Lung microvascular endothelial cell (primary cell): ENCODE results near the gene RETREG3. TPM values are rescaled to one million over a fixed set of nuclear protein-coding genes. Genes with fewer than 3 reads are reported as not detected.
"Not testable (repeated sequence)": the region's sequence is repeated elsewhere in the genome, so short reads cannot be mapped to it uniquely, and the experiment has no call there.

Experiments
- DNase-seq, 2 donors: peaks; one replicate each; pipeline versions ENCODE4 v3.0.0 to v3.0.0-alpha.2; 2010; ENCODE audit warnings: low read depth in 2 of 2
- total RNA-seq: library from RNA; depleted of rRNA; stranded (reverse); fragments of >200 nt; gene quantifications from 2 replicates; pipeline ENCODE4 v1.2.1, GENCODE V29; 2014

The RETREG3 gene
- total RNA-seq, 1 donor from 2014 or later: 65.3 TPM

DNA sequence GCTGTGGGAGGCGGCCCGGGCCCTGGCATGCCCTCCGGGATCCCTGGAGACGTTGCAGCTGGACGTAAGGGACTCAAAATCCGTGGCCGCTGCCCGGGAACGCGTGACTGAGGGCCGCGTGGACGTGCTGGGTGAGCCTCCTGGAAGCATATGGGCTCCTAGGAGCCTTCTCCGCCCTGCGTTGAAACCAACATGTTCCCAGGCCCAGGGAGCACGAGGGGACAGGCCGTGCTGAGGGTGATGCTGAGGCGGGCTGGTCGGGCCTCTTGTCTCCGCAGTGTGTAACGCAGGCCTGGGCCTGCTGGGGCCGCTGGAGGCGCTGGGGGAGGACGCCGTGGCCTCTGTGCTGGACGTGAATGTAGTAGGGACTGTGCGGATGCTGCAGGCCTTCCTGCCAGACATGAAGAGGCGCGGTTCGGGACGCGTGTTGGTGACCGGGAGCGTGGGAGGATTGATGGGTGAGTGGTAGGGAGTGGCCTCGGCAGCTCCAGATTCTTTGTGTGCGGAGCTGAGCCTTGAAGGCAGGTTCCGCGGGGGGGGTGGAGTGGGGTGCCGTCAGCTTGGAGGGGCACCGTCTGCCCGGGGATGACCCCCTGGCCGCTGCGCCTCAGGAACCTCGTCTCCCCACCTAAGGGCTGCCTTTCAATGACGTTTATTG lies 55.9 kb downstream of the RETREG3 start:
- peak in 1 of 2 donors; percentile 56 for DNase-seq

DNA sequence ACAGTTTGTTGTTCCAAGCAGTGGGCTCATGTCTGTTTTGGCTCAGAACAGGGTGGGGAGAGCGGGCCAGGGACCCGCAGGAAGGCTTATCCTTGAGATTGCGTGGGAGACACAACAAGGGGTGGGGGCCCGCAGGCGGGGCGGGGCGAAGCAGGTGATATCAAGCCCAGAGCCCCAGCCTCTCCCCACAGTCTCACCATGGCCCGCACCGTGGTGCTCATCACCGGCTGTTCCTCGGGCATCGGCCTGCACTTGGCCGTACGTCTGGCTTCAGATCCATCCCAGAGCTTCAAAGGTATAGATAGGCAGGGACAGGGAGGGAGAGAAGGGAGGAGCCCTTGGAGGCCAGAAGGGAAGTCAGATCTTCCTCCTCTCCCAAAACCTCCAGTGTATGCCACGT lies 56.4 kb downstream of the RETREG3 start, which contains the start of gene HSD17B1:
Gene HSD17B1 (plus strand): TSS at position 188 of the 400 bp plus-strand sequence. CDS start 11 bp downstream, at position 199.
- not testable (repeated sequence) for DNase-seq

DNA sequence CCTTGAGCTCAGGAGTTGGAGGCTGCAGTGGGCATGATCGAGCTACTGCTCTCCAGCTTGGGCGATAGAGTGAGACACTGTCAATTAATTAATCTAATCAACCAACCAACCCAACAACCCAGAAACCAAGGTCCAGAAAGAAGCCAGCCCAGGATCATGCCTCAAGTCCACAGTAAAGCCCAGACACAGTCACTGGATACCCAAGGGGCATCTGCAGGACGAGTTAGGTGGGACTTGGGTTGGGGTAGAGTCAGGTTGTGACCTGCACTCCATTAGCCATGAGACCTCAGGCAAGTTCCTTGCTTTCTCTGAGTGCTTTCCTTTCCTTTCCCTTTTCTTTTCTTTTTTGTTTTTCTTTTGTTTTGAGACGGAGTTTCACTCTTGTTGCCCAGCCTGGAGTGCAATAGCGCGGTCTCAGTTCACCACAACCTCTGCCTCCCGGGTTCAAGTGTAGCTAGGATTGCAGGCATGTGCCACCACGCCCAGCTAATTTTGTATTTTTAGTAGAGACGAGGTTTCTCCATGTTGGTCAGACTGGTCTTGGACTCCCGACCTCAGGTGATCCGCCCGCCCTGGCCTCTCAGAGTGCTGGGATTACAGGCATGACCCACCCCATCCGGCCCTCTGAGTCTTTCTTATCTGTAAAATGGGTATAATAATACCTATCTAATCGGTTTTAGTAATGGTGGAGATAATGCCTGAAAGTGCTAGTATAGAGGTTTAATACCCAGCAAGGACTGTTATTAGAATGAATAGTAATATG lies 60.0 kb downstream of the RETREG3 start:
- no peak for DNase-seq

GRCh38 chr17:42548070-42548837 lies 60.9 kb downstream of the RETREG3 start:
- DNase-seq: peak; percentile 33 to 49

- DNase-seq: no peak
Measured at GRCh38 chr17:42547698-42548069, 61.5 kb downstream of the RETREG3 start.

- DNase-seq: no peak
Measured at GRCh38 chr17:42547001-42547461, 62.1 kb downstream of the RETREG3 start.

- DNase-seq: not testable (repeated sequence)
Measured at GRCh38 chr17:42545755-42546505, 63.2 kb downstream of the RETREG3 start.

- no peak for DNase-seq
Measured at GRCh38 chr17:42544874-42545283, 64.3 kb downstream of the RETREG3 start.

- no peak for DNase-seq
Measured at GRCh38 chr17:42543190-42544079, 65.7 kb downstream of the RETREG3 start.

DNA sequence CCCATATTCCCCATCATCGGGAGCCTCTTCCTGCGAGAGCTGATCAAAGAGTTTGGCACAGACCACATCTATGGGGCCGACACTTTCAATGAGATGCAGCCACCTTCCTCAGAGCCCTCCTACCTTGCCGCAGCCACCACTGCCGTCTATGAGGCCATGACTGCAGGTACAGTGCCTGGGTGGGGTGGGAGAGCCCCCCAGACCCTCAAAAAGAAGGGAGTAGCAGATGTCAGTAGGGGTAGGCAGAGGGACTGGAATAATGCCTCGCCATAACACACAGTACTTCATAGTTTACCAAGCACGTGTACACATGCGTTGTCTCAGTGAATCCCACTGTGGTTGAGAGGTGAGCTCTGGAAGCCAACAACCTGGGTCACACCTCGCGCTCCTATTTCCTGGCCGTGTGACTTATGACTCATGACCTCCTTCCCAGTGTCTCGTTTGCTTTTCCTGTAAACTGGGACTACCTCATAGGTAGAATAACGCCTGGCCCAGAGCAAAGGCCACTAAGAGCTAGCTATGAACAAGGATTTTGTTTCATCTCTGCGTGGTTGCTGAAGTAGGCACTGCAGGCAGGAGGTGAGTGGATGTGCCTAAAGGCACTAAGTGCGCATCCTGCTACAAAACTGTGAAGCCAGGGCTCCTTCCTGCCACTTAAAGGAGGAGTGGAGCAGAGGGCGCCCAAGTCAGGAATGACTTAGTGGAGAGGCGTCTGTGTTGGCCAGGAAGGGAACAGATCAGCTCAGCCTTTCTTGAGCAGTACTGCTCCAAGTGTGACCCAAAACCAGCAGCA lies 67.9 kb downstream of the RETREG3 start:
- peak; percentile 33 to 41 for DNase-seq

GRCh38 chr17:42540558-42540957 lies 68.6 kb downstream of the RETREG3 start:
- not testable (repeated sequence) for DNase-seq

DNA sequence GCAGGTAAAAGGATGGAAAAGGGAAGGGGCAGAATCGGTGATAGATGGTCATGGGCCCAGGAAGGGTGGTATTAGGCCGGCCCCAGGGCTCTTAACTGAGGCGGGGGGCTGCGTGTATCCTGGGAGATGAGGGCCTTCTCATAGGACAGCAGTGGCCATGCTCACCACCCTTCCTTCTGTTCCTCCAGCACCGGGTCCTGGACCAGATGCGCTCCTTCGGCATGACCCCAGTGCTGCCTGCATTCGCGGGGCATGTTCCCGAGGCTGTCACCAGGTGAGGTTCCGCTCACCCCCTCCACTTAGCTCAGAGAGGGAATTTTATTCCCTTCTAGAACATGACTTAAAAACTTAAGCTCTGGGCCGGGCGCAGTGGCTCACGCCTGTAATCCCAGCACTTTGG lies 70.7 kb downstream of the RETREG3 start:
- no peak for DNase-seq

DNA sequence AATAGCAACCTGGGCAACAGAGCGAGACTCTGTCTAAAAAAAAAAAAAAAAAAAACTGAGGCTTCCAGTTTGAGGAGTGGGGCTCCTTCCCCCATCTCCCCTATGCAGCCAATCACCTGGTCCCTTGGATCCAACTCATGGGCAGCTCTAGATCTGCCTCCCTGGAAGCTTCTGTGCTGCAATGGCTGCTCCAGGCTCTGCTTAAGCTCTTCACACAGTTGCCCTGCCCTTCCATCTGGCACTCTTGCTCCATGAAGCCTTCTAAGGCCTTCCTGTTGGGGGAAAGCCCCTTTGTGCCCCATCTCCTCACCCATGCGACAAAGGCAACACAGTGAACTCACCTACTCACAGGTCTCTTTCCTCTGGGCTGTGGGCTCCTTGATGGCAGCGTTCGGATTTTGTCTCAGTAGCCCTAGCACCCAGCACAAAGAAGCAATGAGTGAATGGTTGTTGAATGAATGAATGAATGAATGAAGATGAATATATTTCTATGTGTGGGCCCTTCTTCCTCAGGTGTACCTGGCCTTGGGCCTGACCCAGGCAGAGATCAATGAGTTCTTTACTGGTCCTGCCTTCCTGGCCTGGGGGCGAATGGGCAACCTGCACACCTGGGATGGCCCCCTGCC lies 71.2 kb downstream of the RETREG3 start:
- no peak for DNase-seq

- no peak for DNase-seq
Measured at GRCh38 chr17:42537156-42537805, 71.9 kb downstream of the RETREG3 start.

DNA sequence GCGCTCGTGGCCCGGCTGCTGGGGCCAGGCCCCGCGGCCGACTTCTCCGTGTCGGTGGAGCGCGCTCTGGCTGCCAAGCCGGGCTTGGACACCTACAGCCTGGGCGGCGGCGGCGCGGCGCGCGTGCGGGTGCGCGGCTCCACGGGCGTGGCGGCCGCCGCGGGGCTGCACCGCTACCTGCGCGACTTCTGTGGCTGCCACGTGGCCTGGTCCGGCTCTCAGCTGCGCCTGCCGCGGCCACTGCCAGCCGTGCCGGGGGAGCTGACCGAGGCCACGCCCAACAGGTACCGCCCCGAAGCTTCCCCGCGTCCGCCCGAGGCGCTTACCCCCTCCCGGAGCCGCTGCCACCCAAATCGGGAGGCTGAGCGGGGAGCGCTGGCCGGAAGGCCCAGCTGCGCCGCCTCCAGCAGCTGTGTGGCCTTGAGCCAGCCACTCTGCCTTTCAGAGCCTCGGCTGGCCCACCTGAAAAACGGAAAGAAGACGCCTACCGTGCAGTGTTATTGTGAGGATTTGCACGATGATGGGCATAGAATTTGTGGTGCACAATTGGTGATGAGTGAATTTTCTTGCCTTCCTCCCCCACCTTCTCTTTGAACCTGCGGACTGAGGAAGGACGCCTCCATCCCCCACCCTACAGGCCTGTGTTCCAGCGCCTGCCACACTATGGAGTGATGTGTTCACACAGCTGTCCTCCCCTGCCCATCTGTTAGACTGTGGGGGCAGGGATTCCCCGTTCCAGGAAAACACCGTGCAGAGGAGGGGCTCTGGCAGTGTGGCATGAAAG lies 72.6 kb downstream of the RETREG3 start:
- DNase-seq: peak; percentile 71 to 72

GRCh38 chr17:42536048-42536371 lies 73.2 kb downstream of the RETREG3 start, which contains the start of gene NAGLU:
TSS of gene NAGLU (plus strand) at chr17:42536241. CDS start at chr17:42536273, 32 bp downstream.
- peak; percentile 89 to 92 for DNase-seq

GRCh38 chr17:42535155-42536047 lies 73.8 kb downstream of the RETREG3 start:
- DNase-seq: no peak
